ENCODE data around the gene ATP6V1F. TPM values are rescaled to one million over a fixed set of nuclear protein-coding genes. Genes with fewer than 3 reads are reported as not detected.

Gene ATP6V1F
- total RNA-seq, 1 experiment from 2014 or later = 149 TPM

DNA sequence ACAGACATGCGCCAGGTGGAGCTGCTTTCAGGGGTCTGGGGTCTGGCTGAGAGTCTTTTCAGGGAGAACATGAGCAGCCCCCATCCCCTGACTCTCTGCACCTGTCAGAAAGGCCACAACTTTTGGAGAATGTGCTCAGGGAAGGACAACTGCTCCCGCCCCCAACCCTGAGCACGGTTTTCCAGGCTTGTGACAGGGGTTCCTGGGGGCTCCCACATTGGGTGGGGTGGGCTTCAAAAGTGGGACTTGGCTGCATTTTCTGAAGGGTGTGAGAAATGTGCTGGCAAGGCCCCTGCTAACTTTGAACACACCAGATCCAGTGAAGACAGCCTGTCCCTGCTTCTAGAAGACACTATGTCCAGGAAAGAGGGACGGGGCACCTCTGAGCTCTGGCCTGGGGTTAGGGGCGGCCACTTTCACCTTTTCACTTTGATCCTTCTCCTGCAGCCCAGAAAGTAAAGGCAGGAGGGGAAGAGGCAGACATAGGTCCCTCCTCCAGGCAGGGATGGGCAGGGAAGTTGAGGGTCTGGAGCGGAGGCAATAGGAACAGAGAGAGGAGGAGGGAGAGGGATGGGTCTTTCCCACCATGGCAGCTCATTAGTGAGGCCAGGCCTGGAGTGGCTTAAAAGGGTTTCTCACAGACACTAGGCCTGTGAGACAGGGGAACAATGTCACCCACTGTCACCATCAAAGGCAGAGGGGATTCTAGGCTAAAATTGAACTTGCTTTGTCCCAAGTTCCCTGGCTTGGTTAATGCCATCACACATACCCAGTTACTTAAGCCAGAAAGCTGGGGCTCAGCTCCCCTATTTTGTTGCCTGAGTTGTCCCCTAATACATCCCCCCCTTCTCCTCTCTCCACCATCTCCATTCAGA is 46.3 kb downstream of the ATP6V1F start:
- Histone ChIP-seq H3K9me3 (ENCODE audit: control insufficient read depth in 1 of 2, insufficient read depth in 1 of 2, low read depth in 1 of 2, low read length in 2 of 2) (no peaks in the 10 kb centered on the region), H3K4me3 (replicated peaks in 1 of 2; ENCODE audit: low read depth in 1 of 2, low read length in 2 of 2) (no peak overlapping the region), H3K9ac (ENCODE audit: low read length) (no peak overlapping the region), H4K20me1 (ENCODE audit: insufficient read depth) (no peaks in the 10 kb centered on the region), H3K4me2 (ENCODE audit: low read length) (no peak overlapping the region), H3K79me2 (ENCODE audit: insufficient read depth, low read length) (no peaks in the 10 kb centered on the region), H2AFZ (ENCODE audit: low read depth, low read length, poor library complexity, severe bottlenecking) (no peak overlapping the region), H3K36me3 (ENCODE audit: control insufficient read depth in 1 of 2, insufficient read depth in 2 of 2, low read length in 2 of 2) (no peaks in the 10 kb centered on the region), H3K27ac (ENCODE audit: low read depth, low read length) (no peak overlapping the region), H3K27me3 (ENCODE audit: insufficient read depth, low read length) (no peaks in the 10 kb centered on the region), H3K9me2 (ENCODE audit: insufficient read depth) (no peaks in the 10 kb centered on the region), H3K4me1 (ENCODE audit: control insufficient read depth in 1 of 2, insufficient read depth in 2 of 2, low read length in 2 of 2) (peaks cover 0 to 15% of the 10 kb centered on the region in 2 experiments; a peak in 1 of 4 replicates)
- DNase-seq (ENCODE audit: low read depth, low spot score) (no peak), ATAC-seq (no peak)
- POLR2A ChIA-PET = no interaction called here
- intact Hi-C loops (cut with micrococcal nuclease) = no loop called here
- RAD21 ChIA-PET (ENCODE audit: low non-redundant PET in 1 of 2, low total read pairs in 2 of 2, uncharacterized antibody in 2 of 2, unreplicated experiment in 2 of 2) = no interaction called here
- CTCF ChIA-PET = interaction anchor here (0.8 kb wide), 1 partner anchor 183 kb away, joined by 3 read pairs; no protein-coding TSS in a partner anchor
- no TSS peak for BruUV-seq (replicated peaks)
- TF ChIP-seq, protein P1, sequence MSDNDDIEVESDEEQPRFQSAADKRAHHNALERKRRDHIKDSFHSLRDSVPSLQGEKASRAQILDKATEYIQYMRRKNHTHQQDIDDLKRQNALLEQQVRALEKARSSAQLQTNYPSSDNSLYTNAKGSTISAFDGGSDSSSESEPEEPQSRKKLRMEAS (IDR thresholded peaks at IDR 0.05) = no peak
- TF ChIP-seq EZH2 (IDR thresholded peaks at IDR 0.05) = no peak
- no peak for TF ChIP-seq CEBPB (IDR thresholded peaks at IDR 0.05; ENCODE audit: low read depth)
- TF ChIP-seq FOSL1 (IDR thresholded peaks at IDR 0.05; ENCODE audit: low read depth) = no peak
- TF ChIP-seq POLR2A (IDR thresholded peaks at IDR 0.05; ENCODE audit: borderline replicate concordance, extremely low read depth, insufficient read depth, insufficient read length) = no peak
- TF ChIP-seq, protein P2, sequence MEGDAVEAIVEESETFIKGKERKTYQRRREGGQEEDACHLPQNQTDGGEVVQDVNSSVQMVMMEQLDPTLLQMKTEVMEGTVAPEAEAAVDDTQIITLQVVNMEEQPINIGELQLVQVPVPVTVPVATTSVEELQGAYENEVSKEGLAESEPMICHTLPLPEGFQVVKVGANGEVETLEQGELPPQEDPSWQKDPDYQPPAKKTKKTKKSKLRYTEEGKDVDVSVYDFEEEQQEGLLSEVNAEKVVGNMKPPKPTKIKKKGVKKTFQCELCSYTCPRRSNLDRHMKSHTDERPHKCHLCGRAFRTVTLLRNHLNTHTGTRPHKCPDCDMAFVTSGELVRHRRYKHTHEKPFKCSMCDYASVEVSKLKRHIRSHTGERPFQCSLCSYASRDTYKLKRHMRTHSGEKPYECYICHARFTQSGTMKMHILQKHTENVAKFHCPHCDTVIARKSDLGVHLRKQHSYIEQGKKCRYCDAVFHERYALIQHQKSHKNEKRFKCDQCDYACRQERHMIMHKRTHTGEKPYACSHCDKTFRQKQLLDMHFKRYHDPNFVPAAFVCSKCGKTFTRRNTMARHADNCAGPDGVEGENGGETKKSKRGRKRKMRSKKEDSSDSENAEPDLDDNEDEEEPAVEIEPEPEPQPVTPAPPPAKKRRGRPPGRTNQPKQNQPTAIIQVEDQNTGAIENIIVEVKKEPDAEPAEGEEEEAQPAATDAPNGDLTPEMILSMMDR (IDR thresholded peaks at IDR 0.05 in 2 of 3, conservative IDR thresholded peaks at IDR 0.05 in 1 of 3; ENCODE audit: borderline replicate concordance in 1 of 3, insufficient read depth in 1 of 3, low read depth in 2 of 3, low read length in 2 of 3) = no peak
- no peak for TF ChIP-seq SRF (IDR thresholded peaks at IDR 0.05; ENCODE audit: low read depth)
- no peak for TF ChIP-seq JUND (IDR thresholded peaks at IDR 0.05)
- TF ChIP-seq, protein P3, sequence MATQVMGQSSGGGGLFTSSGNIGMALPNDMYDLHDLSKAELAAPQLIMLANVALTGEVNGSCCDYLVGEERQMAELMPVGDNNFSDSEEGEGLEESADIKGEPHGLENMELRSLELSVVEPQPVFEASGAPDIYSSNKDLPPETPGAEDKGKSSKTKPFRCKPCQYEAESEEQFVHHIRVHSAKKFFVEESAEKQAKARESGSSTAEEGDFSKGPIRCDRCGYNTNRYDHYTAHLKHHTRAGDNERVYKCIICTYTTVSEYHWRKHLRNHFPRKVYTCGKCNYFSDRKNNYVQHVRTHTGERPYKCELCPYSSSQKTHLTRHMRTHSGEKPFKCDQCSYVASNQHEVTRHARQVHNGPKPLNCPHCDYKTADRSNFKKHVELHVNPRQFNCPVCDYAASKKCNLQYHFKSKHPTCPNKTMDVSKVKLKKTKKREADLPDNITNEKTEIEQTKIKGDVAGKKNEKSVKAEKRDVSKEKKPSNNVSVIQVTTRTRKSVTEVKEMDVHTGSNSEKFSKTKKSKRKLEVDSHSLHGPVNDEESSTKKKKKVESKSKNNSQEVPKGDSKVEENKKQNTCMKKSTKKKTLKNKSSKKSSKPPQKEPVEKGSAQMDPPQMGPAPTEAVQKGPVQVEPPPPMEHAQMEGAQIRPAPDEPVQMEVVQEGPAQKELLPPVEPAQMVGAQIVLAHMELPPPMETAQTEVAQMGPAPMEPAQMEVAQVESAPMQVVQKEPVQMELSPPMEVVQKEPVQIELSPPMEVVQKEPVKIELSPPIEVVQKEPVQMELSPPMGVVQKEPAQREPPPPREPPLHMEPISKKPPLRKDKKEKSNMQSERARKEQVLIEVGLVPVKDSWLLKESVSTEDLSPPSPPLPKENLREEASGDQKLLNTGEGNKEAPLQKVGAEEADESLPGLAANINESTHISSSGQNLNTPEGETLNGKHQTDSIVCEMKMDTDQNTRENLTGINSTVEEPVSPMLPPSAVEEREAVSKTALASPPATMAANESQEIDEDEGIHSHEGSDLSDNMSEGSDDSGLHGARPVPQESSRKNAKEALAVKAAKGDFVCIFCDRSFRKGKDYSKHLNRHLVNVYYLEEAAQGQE (IDR thresholded peaks at IDR 0.05; ENCODE audit: low read depth) = no peak
- TF ChIP-seq YY1 (IDR thresholded peaks at IDR 0.05; ENCODE audit: extremely low read depth, insufficient replicate concordance, low read depth, low read length) = no peak
- TF ChIP-seq ZBTB33 (IDR thresholded peaks at IDR 0.05; ENCODE audit: extremely low read depth, insufficient replicate concordance, low read length) = no peak
- no peak for TF ChIP-seq ATF3 (IDR thresholded peaks at IDR 0.05)
- no peak for TF ChIP-seq CBX3 (IDR thresholded peaks at IDR 0.05; ENCODE audit: low read depth)
- no peak for TF ChIP-seq EZH2phosphoT487 (IDR thresholded peaks at IDR 0.05; ENCODE audit: borderline replicate concordance)
- no peak for TF ChIP-seq TCF7L2 (IDR thresholded peaks at IDR 0.05; ENCODE audit: borderline replicate concordance, extremely low read depth, insufficient read depth, insufficient read length)
- TF ChIP-seq ZNF274 (IDR thresholded peaks at IDR 0.05; ENCODE audit: low read depth, low read length) = no peak
- no peak for TF ChIP-seq EGR1 (IDR thresholded peaks at IDR 0.05; ENCODE audit: low read depth)
- TF ChIP-seq SP1 (IDR thresholded peaks at IDR 0.05; ENCODE audit: low read depth) = no peak
- TF ChIP-seq SIN3A (IDR thresholded peaks at IDR 0.05; ENCODE audit: low read depth) = no peak
